Peyer's patch (tissue), 4 donors: Measurements from ENCODE around the gene TRAPPC10. TPM values are rescaled to one million over a fixed set of nuclear protein-coding genes. Genes with fewer than 3 reads are reported as not detected.
"Not testable (repeated sequence)": the region's sequence is repeated elsewhere in the genome, so short reads cannot be mapped to it uniquely, and the experiment has no call there.

Experiments
- DNase-seq, 3 donors: peaks; one replicate each; pipeline ENCODE4 v3.0.0-alpha.2; 2017 to 2019
- H3K27ac ChIP-seq, 4 donors: fragments of 200-600 bp; sonication (generic); one replicate each; pipeline ENCODE4 v1.5.1; 2016 to 2019
- H3K27me3 ChIP-seq, 2 donors: fragments of 200-600 bp; sonication (generic); one replicate each; pipeline ENCODE4 v1.5.1; 2019
- H3K36me3 ChIP-seq, 3 donors: fragments of 200-600 bp; sonication (generic); one replicate each; pipeline ENCODE4 v1.5.1; 2016 to 2019
- H3K4me1 ChIP-seq, 4 donors: fragments of 200-600 bp; sonication (generic); one replicate each; pipeline ENCODE4 v1.5.1; 2016 to 2019
- H3K4me3 ChIP-seq, 4 donors: fragments of 200-600 bp; sonication (generic); 1 replicate in 3 of 4; 2 replicates in 1 of 4; pipeline ENCODE4 v1.5.1; 2016 to 2019; ENCODE audit warnings: mild to moderate bottlenecking in 1 of 4
- H3K9me3 ChIP-seq, 4 donors: fragments of 200-600 bp; sonication (generic); one replicate each; pipeline ENCODE4 v1.5.1; 2016 to 2019; ENCODE audit warnings: mild to moderate bottlenecking in 1 of 4
- total RNA-seq, 4 donors: library from RNA; depleted of rRNA; stranded (reverse); fragments of >200 nt; gene quantifications; one replicate each; pipeline ENCODE4 v1.1.0, GENCODE V29; 2016

The TRAPPC10 gene
- total RNA-seq, 4 donors from 2014 or later, result 62.2 to 153 (median 93.0) TPM

GRCh38 chr21:44127827-44128226, 115.7 kb downstream of the TRAPPC10 start:
- H3K27me3 ChIP-seq, H3K4me3 ChIP-seq, H3K27ac ChIP-seq, DNase-seq, H3K4me1 ChIP-seq, H3K36me3 ChIP-seq, H3K9me3 ChIP-seq: not testable (repeated sequence)

DNA sequence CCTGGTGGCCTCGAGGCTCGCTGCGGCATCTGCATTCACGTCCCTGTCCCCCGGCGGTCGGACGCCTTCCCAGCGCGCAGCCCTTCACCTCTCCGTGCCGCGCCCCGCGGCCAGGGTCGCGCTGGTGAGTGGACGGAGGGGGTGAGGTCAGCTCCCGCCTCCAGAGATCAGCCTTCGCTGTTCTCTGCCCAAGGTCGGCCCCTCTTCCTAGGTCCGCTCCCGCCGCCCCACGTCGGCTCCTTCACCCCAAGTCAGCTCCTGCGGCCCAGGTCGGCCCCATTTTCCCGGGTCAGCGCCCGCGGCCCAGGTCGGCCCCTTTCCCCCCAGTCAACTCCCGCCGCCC, 121.6 kb downstream of the TRAPPC10 start:
- Histone ChIP-seq H3K27ac (peak overlapping the region in 1 of 4 donors; percentile 53), H3K4me3 (peak overlapping the region in 1 of 4 donors; percentile 35)
- H3K9me3 ChIP-seq, H3K36me3 ChIP-seq, H3K4me1 ChIP-seq, H3K27me3 ChIP-seq, DNase-seq: not testable (repeated sequence)

GRCh38 chr21:44134732-44135131, 122.6 kb downstream of the TRAPPC10 start:
- H3K9me3 ChIP-seq, H3K27ac ChIP-seq: not testable (repeated sequence)

GRCh38 chr21:44138039-44138438, 125.9 kb downstream of the TRAPPC10 start:
- not testable (repeated sequence) for H3K4me3 ChIP-seq

More at GRCh38 chr21:44134732-44135131, 122.6 kb downstream of the TRAPPC10 start:
- not testable (repeated sequence) for H3K36me3 ChIP-seq, H3K4me1 ChIP-seq, H3K4me3 ChIP-seq, DNase-seq, H3K27me3 ChIP-seq

GRCh38 chr21:44139787-44140551, 127.9 kb downstream of the TRAPPC10 start:
- H3K4me1 ChIP-seq, H3K36me3 ChIP-seq, H3K27me3 ChIP-seq, H3K4me3 ChIP-seq, H3K9me3 ChIP-seq: not testable (repeated sequence)
- H3K27ac ChIP-seq, result peak overlapping the region in 2 of 4 donors; percentile 46
- peak in 1 of 3 donors; percentile 6 for DNase-seq

More at GRCh38 chr21:44138039-44138438, 125.9 kb downstream of the TRAPPC10 start:
- H3K27ac ChIP-seq, H3K4me1 ChIP-seq, DNase-seq, H3K36me3 ChIP-seq, H3K27me3 ChIP-seq, H3K9me3 ChIP-seq: not testable (repeated sequence)

DNA sequence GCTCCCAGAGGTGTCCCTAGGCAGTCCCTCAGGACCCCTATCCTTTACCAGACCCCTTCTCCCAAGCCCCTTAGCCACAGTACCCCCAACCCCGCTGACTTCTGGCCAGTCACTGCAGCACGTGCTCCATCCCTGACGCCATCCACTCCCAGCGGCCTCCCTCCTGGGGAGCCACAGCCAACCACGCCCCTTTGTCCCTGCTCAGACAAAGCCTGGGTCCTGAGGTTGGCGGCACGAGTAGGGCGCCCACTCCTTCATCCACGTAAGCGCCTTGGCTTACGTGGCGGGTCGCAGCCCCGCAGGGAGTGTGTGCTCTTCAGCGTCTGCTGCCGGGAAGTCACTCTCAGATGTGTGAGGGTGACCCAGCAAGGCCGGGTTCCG, 128.4 kb downstream of the TRAPPC10 start:
- not testable (repeated sequence) for H3K27me3 ChIP-seq, H3K4me1 ChIP-seq, H3K36me3 ChIP-seq, H3K4me3 ChIP-seq, H3K27ac ChIP-seq, DNase-seq, H3K9me3 ChIP-seq

DNA sequence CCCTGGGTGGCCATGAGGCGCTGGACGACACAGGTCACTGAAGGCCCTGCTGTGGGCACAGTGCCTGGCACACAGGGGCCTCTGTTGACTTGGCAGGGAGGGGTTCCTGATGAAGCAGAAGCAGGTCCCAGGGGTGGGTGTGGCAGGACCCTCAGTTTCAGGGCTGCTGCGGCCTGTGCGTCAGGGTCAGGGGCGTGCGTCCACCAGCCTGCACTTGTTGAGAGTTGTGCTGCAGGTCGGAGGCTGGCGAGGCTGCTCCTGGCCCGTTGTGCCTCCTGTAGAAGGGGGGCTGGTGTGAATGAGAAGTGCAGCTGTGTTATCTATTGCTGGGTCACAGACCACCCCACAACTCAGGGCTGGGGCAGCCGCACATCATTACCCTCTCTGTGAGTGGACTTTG, 130.4 kb downstream of the TRAPPC10 start:
- H3K36me3 ChIP-seq, H3K4me1 ChIP-seq, DNase-seq, H3K27me3 ChIP-seq, H3K4me3 ChIP-seq, H3K9me3 ChIP-seq, H3K27ac ChIP-seq: not testable (repeated sequence)

GRCh38 chr21:44143380-44143779, 131.3 kb downstream of the TRAPPC10 start:
- H3K36me3 ChIP-seq, H3K4me3 ChIP-seq, DNase-seq, H3K27me3 ChIP-seq, H3K4me1 ChIP-seq, H3K9me3 ChIP-seq, H3K27ac ChIP-seq: not testable (repeated sequence)

DNA sequence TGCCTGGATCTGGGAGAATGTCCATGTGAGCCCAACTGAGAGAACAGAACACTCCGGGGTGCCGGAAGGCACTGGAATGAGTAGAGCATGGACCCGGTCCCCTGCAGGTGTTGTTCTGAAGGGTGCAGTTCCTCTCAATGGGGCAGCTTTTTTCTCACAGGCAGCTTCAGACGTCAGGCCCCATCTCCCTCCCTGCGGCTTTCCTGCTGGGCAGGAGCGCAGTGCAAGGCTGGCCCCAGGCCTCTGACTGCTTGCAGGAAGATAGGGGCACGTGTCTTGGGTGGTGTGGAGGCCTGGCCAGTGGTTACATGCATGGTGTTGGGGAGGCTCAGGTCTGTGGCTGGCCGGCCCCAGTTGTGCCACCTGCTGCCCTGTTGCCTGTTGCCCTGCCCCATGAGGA, 131.9 kb downstream of the TRAPPC10 start:
- DNase-seq, H3K36me3 ChIP-seq, H3K27me3 ChIP-seq, H3K4me3 ChIP-seq, H3K9me3 ChIP-seq, H3K27ac ChIP-seq, H3K4me1 ChIP-seq: not testable (repeated sequence)

DNA sequence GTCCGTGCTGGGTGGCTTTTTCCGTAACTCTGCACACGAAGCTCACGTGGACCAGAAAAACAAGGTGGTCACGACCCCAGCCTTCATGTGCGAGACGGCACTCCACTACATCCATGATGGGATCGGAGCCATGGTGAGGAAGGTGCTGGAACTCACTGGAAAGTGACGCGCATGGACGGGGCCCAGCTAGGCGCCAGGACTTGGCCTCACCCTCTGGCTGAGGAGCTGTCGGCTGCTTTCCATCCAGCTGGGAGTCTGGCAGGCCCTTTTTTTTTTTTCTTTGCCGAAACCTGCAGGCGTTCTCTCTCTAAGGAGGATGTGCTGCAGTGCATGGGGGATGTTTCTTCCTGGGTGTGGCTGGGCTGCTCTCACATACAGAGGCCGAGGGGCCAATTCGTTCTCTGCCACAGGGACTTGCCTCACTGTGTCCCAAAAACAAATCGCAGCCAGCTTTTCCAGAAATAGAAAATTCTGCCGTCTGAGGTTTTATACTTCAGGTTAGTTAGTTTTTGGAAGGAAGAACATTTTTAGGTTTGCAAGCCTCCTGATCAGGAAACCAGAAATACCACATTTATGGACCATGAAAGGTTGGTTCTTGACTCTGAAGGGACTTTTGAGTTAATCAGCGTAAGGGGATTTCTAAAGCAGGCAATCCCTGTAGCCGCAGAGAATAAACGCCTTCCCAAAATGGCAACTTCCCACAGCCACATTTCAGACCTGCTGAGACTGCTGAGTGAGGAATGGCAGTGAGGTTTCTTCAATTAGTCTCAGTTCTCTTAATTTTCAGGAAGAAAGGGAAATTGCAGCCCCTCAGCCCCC, 132.9 kb downstream of the TRAPPC10 start:
- not testable (repeated sequence) for H3K4me1 ChIP-seq, H3K9me3 ChIP-seq, H3K36me3 ChIP-seq, H3K27ac ChIP-seq, H3K27me3 ChIP-seq, H3K4me3 ChIP-seq, DNase-seq

GRCh38 chr21:44145616-44146015, 133.5 kb downstream of the TRAPPC10 start:
- not testable (repeated sequence) for DNase-seq, H3K9me3 ChIP-seq, H3K4me1 ChIP-seq, H3K4me3 ChIP-seq, H3K27me3 ChIP-seq, H3K27ac ChIP-seq, H3K36me3 ChIP-seq

- not testable (repeated sequence) for H3K27ac ChIP-seq, H3K27me3 ChIP-seq, H3K4me3 ChIP-seq, H3K36me3 ChIP-seq, DNase-seq, H3K4me1 ChIP-seq, H3K9me3 ChIP-seq
These were observed 135.0 kb downstream of the TRAPPC10 start for GRCh38 chr21:44147108-44147507.

DNA sequence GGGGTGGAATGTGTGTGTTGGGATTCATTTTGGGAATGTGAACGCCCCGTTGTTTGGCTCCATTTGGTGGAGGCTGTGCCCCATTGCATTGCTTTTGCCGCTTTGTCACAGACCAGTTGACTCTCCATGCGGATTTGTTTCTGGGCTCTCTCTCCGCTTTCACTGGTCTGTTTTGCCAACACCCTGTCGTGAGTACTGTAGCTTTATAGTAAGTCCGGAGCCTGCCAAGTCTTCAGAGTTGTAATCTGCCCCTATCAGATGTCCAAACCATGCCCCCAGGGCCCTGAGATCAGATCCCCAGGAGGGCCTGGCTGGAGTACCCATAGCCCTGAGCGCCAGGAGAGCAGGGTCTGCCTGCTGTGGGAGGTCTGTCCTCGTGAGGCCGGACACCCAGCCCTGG, 138.1 kb downstream of the TRAPPC10 start:
- H3K27ac ChIP-seq, H3K36me3 ChIP-seq, H3K4me1 ChIP-seq, DNase-seq, H3K4me3 ChIP-seq, H3K9me3 ChIP-seq, H3K27me3 ChIP-seq: not testable (repeated sequence)

GRCh38 chr21:44153214-44153888, 141.2 kb downstream of the TRAPPC10 start:
- not testable (repeated sequence) for H3K4me3 ChIP-seq, H3K36me3 ChIP-seq, H3K4me1 ChIP-seq, H3K27me3 ChIP-seq, H3K27ac ChIP-seq, H3K9me3 ChIP-seq, DNase-seq

GRCh38 chr21:44153889-44154228, 141.8 kb downstream of the TRAPPC10 start:
- H3K36me3 ChIP-seq, H3K27ac ChIP-seq, H3K4me3 ChIP-seq, H3K27me3 ChIP-seq, H3K9me3 ChIP-seq, H3K4me1 ChIP-seq: not testable (repeated sequence)
- peak in 2 of 3 donors; percentile 41 to 50 for DNase-seq
